Iris pigment epithelial cell (primary cell): ENCODE results near the gene PDE2A.
A peak's percentile ranks its signal among the peaks of the same experiment; 100 is the strongest.
"Not testable (repeated sequence)": the region's sequence is repeated elsewhere in the genome, so short reads cannot be mapped to it uniquely, and the experiment has no call there.

ENCODE experiments used
- DNase-seq: peaks from one replicate; pipeline ENCODE4 v3.0.0-alpha.2; 2011; ENCODE audit warnings: low read depth

Gene PDE2A

DNA sequence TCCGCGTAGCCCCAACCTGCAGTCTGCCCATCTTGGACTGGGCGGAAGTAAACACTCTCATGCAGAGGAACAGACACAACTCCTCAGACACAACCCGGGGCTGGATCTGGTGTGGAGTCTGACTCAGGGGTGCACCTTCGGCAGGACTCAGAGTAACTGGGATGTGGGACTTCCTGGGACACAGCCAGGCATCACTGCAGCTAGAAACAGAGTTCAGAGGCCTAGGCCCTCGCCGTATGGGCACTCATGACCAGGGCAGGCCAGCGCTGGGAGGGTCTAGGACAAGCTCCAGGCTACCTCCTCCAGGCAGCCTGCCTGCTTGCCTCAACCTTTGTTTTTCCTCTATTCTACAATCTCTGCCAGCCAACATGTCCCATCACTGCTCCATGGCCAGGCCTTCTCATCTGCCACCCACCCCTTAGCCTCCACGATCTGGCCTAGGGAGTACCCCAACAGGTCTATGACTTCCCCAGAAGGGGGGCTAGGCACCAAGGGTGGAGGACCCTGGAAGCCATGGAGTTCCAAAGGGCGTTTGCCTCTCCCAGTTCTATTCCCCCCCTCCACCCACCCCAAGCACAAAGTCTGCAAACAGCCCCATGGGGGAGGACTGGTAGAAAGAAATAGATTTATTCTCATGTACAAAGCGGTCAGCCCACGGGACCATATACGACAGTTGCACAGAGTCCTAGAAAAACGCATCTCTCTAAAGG lies 98.5 kb downstream of the PDE2A start:
- no peak for DNase-seq

DNA sequence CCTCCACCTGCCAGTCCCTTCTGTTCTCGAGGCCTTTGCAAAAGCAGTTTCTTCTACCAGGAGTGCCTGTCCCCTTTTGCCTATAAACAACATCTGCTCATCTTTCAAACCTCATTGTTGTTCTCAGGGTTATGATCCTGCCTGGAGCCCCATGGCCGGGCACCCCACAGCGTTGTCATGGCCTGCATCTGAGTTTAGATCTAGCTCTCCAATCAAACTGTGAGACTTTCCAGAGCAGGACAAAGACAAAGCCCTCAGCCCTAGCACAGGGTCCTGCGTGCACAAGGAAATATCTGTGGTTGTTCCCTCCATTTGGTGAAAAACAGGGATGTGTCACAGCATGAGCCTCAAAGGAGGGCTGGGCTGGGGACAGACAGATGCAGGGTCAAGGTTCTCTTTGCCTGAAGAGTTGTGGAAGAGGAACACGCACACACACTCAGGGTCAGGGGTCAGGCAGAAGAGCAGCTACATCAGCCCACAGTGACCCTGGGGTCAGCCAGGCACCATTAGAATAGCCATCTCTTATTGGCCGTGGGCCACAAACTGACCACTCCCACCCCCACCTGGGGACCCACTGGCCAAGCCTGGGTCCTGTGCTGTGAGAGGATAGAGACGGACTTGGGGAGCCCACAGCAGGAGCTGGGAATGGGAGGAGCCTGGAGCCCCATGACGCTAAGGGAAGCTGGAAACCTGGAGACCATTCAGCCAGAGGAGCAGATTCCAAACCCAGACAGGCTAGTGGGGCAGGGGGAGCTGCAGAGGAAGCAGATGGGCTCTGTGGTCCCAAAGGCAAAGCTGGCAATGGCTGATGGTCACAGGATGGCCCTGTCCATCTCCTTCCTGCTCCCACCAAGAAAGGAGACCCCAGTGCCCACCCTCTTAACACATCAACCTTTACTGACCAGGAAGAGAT lies 99.4 kb downstream of the PDE2A start:
- no peak for DNase-seq

DNA sequence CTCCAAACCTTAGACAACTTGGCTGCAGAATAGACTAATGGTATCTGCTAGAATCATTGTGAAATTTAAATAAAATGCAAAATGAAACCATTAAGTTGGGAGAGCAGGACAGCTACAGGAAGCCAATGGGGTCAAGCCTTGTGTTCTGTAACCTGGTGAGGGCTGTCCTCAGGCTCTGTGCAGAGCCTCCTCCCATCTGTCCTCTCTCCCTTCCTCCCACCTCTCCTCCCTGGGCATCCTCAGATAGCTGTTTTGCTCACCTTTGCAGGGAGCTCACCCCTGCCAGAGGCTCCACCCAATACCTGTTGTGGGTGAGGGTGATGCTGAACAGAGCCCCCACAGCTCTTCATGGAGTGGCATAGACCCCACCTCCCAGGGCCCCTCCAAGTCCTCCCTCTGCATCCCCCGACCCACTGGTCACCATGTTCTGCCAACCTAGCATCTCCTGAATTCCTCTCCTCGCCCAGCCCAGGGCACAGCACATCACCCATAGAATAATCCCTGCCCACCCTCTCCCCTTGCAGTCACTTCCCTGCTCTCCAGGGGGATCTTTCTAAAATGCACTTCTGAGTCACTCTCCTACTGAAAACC lies 100.3 kb downstream of the PDE2A start:
- no peak for DNase-seq

DNA sequence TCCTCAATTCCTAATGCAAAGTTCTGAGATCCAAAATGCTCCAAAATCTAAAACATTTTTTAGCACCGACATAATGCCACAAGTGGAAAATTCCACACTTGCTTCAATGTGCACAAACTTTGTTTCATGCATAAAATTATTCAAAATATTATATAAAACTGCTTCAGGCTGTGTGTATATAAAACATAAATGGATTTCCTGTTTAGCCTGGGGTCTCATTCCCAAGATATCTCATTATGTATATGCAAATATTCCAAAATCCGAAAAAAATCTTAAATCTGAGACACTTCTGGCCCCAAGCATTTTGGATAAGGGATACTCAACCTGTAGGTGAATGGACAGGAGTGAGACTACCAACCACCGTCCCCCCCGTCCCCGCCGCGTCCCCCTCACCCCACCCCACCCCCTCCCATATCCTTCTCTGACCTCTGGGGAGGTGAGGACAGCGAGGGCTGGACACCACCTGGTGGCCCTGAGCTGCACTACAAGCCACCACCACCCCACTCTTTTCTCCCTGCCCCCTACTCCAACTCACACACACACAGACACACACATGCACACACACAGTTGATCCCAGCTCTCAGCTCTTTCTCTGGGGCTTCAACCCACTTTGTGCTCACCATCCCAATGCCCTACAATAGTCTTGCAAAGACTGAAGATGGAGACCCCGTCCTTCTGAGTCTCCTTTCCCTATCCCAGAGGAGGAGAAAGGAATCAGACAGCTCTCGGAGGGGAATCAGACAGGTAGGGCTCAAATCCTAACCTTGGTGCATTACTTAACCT lies 101.0 kb downstream of the PDE2A start:
- DNase-seq: peak; percentile 37

DNA sequence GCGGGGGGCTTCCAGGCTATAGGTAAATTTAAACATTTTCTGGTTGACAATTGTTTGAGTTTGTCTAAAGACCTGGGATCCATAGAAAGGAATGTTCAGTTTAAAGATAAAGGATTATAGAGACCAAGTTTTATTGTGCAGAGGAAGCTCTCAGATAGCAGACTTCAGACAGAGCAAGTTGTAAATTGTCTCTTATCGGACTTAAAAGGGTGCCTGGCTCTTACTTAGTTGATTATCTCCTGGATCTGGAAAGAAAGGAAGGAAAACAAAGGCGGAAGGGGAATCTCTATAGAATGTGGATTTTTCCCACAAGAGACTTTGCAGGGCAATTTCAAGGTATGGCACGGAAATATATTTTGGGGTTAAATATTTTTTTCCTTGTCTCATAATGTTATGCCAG lies 101.7 kb downstream of the PDE2A start:
- not testable (repeated sequence) for DNase-seq

DNA sequence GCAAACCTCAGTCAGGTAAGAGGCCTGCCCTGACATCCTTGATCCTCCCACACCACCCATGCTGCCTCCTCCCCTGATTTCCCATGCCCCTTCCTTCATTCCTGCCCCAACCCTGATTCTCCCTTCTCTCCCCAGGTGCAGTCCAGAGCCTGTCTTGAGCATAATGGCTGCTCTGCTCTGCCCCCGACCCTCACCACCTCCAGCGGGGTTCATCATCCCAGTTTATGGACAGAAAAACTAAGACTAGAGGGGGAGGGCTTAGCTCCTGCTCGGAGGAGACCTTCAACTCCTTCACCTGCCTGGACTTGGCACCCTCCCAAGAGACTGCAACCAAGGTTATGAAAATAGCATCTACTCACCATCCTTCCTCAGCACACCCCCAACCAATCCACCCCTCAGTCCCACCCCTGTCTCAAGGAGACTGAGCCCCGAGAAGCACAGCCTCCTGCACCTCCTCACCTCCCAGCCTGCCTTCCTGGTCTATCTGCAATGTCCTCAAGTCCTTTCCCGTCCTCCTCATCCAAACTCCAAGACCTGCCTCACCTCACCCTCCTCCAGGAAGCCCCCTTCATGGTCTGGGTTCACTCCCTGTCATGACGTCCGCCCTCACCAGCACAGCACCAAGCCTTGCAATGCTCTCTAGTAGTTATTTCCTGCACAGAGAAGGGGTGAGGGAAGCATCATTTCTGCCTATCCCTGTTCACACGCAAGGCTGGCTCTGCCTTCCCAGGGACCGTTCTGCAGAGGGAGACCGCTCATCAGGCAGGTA lies 103.1 kb downstream of the PDE2A start:
- DNase-seq: no peak

DNA sequence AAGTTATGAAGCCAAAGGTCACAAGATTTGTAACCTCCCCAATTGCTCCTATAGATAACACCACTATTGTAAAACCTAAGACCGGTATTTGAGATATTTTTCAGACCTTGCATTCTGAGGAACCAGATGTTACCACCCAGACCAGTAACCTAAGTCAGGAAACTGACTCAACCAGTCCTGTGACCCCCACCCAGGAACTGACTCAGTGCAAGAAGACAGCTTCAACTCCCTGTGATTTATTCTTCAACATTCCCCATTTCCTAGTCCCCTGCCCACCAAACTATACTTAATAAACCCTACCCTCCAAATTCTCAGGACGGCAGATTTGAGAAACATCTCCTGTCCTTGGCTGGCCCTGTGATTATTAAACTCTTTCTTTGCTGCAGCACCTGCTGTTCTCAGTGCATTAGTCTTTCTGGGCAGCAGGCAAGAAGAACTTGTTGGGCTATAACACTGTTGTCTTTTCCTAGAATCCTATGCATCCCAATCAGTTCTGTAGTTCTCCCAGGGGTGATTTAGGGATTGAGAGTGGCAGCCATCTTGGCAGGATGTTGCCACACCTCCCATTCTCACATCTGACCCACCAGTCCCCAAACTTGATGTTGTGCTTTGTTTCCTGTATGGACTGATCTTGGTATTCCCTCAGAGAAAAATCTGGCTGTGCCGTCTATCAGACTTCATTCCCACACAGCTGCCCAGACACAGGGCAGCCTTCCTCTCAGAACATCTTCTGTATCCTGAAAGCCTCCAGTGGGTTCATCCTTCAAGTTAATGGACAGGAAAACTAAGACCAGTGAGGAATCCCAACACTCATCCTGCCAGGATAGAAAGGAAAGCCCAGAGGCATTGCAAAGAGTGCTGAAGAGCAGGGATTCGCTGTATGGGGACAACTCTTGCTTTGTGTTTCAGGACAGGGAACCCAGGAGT lies 104.0 kb downstream of the PDE2A start:
- peak; percentile 93 for DNase-seq

DNA sequence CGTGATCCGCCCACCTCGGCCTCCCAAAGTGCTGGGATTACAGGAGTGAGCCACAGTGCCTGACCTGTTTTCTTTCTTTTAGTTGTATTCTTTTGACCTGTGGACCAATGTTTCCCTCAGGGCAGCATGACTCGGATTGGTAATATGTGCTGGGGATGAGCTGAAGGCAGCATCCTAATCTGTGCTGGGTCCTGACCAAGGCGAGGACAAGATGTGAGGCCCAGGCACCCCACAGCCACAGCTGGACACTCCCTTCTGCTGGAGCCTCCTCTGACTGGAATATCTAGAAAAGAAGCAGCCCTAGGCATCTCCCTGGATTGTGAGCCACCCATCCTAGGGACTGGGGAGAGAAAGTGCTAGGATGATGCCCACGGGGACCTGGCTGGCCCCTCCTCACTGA lies 105.4 kb downstream of the PDE2A start:
- no peak for DNase-seq

DNA sequence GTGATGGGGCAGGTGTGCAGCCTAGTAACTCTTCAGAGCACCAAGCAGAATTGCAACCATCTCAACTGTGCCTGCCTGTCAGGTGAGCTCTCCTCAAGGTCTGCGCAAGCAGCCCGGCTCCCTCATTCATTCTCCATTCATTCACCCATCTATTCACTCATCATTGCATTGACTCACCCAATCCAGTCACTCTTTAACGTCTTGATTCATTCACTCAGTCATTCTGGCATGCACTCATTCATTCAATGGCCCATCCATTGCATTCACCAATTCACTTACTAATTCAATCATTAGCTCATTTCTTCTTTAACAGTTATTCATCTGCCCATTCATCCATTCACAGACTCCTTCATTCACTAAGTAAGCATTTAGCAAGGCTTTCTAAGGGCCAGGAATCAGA lies 111.8 kb downstream of the PDE2A start:
- no peak for DNase-seq

DNA sequence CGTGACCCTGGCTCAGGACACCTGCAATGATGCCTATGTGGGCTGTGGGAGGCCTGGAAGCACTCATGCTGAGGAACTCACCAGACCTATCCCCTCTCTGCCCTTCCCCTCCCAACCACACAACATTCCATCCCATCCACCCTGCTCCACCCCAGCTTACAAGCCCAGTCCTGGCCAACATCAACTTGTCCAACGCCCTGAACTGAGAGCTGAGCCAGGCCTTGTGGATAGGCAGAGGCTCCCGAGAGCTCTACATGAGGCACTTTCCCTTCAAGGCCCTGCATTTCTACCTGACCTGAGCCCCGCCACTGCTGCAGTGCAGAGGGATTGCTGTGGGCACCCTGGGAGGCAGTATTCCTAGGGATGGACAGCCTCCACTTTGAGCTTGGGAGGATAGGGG lies 112.4 kb downstream of the PDE2A start:
- no peak for DNase-seq

DNA sequence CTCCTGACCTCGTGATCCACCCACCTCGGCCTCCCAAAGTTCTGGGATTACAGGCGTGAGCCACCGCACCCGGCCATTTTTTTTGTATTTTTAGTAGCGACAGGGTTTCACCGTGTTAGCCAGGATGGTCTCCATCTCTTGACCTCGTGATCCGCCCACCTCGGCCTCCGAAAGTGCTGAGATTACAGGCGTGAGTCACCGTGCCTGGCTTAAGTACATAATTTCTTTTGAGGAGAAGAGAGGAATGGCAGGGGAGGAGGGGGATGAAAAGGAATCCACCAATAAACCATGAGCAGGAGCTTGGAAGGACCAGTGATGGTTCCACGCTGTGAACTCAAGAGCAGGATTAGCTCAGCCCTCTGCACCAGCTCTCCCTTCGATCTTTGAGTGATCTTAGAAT lies 113.4 kb downstream of the PDE2A start:
- DNase-seq: not testable (repeated sequence)

DNA sequence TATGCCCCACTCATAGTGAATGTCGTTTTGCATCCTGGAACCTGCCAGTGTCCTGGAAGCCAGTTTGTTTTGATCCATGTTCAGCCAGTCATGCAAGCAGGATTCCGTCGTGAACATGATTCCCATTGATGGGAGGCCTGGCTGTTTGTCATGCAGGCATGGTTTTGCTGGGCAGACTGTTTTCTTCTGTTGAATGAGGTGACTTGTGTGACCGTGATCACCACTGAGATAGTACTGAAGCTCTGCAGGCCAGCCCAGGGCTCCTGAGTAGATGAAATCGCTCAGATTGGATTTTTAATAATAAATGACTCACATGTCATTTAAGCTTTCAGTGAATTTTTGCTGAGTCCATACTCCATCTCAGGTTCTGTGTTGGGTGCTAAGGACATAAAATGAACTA lies 117.8 kb downstream of the PDE2A start:
- DNase-seq: no peak

DNA sequence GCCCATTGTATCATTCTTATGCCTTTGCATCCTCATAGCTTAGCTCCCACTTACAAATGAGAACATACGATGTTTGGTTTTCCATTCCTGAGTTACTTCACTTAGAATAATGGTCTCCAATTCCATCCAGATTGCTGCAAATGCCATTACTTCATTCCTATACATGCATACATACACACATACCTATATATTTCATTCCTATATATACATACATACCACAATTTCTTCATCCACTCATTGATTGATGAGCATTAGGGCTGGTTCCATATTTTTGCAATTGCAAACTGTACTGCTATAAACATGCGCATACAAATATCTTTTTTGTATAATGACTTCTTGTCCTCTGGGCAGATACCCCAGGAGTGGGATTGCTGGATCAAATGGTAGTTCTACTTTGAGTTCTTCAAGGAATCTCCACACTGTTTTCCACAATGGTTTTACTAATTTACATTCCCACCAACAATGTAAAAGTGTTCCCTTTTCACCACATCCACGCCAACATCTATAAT lies 119.2 kb downstream of the PDE2A start:
- DNase-seq: not testable (repeated sequence)

DNA sequence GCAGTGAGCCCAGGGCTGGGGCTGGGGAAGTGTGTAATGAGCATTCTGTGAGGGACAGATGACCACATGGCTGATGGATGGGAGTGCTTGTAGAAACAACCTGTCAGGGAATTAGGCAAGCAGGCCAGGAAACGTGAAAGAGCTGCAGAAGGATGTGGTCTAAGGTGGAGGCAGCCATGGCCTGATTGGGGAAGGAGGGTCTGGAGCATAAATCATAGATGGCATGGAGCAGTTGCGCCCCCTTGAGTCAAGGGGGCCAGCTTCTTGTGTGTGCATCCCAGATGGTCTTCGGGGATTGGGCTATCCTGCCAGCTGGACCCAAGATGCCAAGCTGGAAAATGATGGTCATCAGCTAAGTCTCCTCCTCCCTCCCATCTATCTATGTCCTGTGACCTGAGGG lies 120.5 kb downstream of the PDE2A start:
- no peak for DNase-seq

DNA sequence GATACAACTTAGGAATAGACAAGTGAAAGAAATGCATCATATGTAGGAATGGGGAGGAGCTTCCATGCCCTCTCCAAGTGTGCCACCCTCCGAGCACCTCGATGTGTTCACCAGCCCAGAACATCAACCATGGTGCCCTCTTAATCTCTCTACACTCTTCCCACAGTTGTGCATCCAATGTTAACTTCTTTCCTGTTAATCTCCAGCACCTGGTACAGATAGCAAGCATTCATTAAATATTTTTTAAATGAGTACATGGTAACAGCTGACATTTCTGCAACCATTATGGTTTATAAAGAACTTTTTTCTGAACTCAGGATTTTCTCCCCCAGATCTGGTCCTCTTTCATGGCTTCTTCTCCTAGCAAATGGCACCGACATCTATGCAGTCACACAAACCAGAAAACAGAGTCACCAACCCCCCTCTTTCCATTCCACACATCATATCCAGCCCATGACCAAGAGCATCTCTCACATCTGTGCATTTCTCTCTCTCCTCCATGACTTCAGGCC lies 121.8 kb downstream of the PDE2A start:
- no peak for DNase-seq

DNA sequence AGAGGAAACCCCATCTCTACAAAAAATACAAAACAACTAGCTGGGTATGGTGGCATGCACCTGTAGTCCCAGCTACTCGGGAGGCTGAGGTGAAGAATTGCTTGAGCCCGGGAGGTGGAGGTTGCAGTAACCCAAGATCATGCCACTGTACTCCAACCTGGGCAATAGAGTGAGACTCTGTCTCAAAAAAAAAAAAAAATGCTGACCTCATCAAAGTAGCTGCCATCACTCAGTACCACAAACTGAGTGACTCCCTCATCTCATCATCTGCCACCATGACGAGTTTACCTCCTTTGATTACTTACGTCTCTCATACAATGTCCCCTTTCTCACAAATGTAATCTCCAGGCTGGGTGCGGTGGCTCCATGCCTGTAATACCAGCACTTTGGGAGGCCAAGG lies 122.7 kb downstream of the PDE2A start:
- no peak for DNase-seq

DNA sequence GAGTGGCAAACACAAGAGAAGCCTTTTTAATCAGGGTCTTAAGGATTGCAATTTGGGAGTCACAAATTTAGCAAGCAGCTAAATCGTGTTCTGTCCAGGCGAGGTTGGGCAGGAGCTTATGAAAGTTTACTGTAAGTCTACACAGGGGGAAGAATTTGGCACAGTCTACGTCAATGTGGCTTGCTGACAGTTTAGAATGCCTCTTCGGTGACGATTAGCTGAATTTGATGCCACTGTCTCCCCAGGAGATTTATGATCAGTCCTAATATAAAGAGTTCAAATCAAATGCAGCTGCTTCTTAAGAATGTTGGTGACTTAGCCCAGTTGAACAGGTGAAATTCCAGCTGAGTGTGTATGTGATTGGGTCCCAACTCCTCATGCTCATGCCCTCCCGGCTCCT lies 125.8 kb downstream of the PDE2A start:
- DNase-seq: no peak

DNA sequence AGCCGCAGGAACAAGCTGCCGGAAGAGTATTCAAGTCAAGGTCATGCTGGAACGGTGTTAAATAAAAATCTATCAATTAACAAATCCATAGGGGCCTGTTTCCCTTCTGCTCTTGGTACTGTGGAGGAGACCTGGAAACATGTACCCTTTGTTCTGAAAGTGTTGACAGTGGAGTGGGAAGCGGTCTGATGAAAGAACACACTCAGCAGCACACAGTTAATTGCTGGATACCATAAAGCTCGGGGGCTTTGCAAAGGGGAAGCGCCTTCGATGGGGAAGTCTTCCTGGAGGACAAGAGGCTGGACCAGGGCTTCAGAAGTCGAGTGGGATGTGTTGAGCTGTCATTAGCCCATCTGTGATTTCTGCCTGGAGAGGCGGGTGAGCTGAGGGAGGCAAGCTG lies 127.4 kb downstream of the PDE2A start:
- no peak for DNase-seq

DNA sequence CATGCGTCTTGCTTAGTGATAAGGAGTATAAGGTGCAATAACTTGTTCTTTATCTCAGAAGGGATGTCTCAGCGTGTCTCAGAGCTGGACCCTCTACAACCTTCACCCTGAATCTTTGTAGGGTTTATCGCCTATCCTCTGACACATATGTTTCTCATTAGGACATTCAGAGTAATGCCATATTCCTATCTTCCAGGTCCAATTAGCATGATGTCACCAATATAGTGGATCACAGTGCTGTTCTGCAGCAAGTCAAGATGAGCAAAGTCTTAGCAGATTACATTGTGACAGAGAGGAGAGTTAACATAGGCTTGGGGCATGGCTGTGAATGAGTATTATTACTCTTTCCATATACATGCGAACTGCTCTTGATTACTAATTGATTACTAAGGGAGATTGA lies 129.6 kb downstream of the PDE2A start:
- DNase-seq: no peak
